HG03442 (cell line): ENCODE results near the gene PCSK7.

ENCODE experiments used
- ATAC-seq: cut with Tn5 transposase; IDR thresholded peaks from one replicate; pipeline ENCODE4 v1.9.1; 2021; ENCODE audit warnings: mild to moderate bottlenecking, moderate library complexity; ENCODE audit not compliant: unreplicated experiment

The PCSK7 gene

DNA sequence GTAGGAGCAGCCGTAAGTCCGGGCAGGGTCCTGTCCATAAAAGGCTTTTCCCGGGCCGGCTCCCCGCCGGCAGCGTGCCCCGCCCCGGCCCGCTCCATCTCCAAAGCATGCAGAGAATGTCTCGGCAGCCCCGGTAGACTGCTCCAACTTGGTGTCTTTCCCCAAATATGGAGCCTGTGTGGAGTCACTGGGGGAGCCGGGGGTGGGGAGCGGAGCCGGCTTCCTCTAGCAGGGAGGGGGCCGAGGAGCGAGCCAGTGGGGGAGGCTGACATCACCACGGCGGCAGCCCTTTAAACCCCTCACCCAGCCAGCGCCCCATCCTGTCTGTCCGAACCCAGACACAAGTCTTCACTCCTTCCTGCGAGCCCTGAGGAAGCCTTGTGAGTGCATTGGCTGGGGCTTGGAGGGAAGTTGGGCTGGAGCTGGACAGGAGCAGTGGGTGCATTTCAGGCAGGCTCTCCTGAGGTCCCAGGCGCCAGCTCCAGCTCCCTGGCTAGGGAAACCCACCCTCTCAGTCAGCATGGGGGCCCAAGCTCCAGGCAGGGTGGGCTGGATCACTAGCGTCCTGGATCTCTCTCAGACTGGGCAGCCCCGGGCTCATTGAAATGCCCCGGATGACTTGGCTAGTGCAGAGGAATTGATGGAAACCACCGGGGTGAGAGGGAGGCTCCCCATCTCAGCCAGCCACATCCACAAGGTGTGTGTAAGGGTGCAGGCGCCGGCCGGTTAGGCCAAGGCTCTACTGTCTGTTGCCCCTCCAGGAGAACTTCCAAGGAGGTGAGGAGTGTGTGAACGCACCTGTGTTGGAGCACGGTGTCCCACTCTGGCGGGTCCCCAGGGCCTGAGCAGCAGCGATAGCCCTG is 32.6 kb downstream of the PCSK7 start, which contains the start of gene TAGLN:
Gene TAGLN, plus strand, starts transcription at position 318 of the 863 bp plus-strand sequence. CDS start 3,644 bp downstream, outside the sequence.
- no peak for ATAC-seq

DNA sequence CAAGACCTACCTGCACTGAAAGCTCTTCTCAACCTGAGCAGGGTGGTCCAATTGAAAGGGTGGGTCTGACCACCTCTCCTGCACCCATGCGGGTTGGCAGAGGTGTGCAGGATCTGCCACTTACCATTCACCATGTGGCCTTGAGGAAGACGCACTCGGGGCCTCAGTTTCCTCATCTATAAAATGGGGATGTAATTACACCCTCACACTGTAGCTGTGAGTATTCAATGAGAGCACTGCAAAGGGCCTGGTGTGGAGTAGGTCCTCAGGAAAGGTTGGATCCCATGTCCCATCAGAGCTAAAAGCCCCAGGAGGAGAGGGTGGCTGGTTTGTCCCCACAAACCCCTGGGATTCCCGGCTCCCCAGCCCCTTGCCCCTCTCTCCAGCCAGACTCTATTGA is 33.3 kb downstream of the PCSK7 start:
- no peak for ATAC-seq

DNA sequence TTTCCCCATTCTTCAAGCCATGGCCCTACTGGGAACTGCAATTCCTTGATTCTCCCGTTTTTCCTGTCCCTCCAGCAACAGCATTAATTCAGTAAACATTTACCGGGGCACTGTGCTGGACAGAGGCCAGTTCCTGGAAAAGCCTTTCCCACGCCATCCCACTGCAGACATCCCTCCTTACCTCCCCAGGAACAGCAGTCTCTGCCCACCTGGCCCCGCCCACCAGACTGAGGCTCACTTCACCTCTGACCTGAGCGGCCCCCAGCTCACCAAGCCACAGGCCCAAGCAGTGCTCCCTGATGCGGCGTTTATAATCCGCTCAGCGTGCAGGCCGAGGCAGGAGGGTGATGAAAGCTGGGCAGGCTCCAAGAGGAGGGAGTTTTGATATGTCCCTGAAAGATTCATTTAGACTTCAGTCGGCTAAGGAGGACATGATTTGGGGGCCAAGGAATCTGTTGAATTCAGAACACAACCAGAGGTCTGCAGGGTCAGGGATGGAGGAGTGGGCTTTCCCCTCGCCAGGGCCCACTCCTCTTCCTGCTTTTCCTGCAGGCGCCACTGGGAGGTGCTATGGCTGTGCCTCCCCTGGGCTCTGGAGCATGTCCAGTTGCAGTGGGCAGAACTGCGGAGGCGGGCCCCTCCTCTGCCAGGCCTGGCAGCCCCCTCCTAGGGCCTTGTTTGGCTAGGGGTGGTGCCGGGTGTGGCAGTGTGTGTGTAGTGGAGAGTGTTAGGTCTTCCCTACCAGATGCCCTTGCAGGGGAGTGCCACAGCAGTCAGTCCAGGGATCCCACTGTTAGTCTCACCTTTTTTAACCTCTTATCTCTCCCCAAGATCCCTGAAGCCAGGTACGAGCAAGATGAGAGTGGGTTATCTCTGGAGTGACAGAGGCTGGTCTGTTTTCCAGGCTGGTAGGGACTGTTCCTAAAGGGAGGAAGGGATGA is 34.1 kb downstream of the PCSK7 start:
- ATAC-seq: no peak

DNA sequence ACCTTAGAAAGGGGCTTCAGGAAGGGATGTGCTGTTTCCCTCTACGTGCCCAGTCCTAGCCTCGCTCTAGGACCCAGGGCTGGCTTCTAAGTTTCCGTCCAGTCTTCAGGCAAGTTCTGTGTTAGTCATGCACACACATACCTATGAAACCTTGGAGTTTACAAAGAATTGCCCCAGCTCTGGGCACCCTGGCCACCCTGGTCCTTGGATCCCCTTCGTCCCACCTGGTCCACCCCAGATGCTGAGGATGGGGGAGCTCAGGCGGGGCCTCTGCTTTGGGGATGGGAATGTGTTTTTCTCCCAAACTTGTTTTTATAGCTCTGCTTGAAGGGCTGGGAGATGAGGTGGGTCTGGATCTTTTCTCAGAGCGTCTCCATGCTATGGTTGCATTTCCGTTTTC is 34.9 kb downstream of the PCSK7 start:
- no peak for ATAC-seq

DNA sequence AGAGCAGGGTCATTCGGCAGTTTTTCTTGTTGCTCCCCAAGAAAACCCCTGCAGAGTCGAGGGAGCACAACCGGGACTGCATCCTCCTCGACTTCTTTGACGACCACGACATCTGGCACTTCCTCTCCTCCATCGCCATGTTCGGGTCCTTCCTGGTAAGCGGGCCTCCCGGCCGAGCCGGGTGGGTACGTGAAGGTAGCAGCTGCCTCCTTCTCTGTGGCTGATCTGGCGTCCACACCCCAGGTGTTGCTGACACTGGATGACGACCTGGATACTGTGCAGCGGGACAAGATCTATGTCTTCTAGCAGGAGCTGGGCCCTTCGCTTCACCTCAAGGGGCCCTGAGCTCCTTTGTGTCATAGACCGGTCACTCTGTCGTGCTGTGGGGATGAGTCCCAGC is 36.1 kb downstream of the PCSK7 start:
- ATAC-seq: no peak

DNA sequence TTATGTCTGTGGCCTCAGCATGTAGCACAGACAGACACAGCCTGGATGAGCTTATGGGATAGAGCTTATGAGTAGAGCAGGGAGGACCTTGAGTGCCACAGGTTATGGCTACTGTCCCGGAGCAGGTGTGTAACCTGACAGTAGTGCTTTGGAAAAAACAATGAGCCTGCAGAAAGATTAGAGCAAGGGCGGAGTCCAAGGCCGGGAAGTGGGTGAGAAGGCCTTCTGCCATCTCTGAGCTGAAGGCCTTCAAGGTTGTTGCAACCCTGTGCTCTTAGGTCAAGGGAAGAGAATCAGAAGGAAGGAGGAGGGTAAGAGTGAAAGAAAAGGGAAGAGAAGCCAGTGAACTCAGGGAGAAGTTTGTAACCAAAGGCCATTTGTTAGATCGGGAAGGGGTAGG is 36.6 kb downstream of the PCSK7 start:
- ATAC-seq: no peak

DNA sequence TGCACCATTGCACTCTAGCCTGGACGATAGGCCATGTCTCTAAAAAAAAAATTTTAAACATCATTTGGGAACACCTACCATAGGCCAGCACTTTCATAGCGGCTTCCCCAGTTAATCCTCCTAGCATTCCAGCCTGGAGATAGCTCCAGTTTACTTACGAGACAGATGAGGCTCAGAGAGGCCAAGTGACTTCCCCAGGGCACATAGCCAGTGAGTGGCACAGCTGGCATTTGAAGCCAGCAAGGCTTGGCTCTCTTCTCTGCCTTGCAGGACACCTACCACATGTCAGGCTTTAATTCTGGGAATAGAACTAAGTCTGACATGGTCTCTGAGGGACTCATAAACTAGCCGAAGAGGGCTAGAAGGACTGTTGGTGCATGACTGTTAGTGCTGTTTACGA is 37.6 kb downstream of the PCSK7 start:
- ATAC-seq: no peak

DNA sequence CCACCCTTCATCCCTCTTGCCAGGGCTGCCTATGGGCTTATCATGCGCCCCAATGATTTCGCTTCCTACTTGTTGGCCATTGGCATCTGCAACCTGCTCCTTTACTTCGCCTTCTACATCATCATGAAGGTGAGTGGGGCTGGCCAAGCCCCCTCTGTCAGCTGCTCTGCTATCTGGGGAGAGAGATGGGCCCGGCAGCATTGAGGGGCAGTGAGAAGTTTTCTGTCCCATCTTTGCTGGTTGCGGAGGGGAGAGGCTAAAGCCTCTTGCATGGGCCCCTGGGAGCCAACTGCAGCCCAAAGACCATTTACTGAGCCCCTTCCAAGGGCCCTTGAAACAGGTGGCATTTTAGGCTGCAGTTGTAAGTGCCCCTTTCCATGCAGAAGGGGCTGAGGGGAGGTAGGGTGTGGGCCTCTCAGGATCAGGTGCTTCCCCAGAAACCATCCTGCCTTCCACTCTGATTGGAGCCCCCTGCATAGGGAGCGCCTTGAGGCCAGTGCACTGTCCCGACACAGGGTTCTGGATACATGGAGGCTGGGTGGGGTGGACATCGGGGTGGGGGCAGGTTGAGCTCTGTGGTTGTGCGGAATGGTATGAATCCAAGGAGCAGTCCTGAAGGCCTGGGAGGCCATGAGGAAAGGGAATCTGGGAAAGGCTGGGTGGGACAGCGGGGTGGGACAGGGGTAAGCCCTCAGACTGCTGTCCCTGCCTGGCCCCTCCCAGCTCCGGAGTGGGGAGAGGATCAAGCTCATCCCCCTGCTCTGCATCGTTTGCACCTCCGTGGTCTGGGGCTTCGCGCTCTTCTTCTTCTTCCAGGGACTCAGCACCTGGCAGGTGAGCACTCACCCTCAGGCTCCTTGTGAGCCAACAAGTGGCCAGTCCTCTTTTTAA is 38.5 kb downstream of the PCSK7 start:
- ATAC-seq: no peak

DNA sequence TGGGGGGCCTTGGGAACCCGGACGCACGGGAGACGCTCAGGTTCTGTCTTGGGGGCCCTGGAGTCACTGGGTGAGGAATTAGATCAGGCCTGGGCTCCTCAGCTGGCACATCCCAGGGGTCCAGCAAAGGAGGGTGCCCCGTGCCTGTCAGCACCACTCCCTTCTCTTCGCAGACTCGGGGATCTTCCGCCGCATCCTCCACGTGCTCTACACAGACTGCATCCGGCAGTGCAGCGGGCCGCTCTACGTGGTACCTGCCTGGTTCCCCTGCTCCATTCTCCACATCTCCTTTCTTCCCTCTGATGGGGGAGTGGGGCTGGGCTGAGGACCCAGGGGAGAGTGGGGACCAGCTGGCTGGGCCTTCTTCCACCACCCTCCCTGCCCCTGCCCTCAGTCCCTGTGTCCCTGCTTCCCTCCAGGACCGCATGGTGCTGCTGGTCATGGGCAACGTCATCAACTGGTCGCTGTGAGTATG is 39.4 kb downstream of the PCSK7 start:
- no peak for ATAC-seq

DNA sequence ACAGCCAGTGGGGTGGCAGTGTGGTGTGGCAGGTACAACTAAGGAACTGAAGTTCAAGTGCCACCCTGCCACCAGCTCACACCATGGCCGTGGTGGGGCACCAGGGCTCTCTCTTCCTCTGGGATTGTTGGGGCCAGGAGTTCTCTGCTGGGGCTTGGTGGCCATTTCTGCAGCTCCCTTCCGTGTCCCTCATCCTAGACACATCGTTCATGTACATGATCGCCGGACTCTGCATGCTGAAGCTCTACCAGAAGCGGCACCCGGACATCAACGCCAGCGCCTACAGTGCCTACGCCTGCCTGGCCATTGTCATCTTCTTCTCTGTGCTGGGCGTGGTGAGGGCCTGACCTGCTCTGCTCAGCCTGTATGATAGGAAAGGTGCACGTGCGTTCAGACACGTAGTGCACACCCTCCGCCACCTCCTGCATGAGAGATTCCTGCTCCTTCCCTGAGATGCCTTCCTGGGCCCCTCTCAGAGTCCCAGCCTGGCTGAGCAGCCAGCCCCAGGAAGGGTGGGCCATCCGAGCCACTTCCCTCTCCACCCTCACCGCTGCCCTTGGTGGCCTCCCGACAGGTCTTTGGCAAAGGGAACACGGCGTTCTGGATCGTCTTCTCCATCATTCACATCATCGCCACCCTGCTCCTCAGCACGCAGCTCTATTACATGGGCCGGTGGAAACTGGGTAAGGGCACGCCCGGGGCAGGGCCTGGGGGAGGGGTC is 40.0 kb downstream of the PCSK7 start:
- ATAC-seq: no peak

DNA sequence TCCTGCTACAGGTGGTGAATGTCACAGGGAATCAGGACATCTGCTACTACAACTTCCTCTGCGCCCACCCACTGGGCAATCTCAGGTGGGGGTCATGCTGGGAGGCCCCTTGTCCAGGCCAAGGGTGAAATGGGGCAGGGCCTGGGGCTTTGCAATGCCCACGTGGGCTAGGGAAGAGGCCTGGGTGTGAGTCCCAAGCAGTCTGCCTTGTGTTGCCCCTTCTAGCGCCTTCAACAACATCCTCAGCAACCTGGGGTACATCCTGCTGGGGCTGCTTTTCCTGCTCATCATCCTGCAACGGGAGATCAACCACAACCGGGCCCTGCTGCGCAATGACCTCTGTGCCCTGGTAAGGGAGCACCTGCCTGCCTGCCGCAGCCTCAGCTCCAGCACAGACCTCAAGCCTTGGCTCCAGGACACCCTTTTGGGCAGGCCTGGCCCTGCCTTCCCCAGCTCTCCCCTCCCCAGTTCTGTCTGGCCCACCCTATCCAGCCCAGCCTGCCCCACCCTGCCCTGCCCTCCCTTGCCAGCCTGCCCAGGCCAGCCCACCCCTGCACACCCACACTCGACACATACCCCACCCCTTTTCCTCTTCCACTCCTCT is 41.8 kb downstream of the PCSK7 start:
- no peak for ATAC-seq

DNA sequence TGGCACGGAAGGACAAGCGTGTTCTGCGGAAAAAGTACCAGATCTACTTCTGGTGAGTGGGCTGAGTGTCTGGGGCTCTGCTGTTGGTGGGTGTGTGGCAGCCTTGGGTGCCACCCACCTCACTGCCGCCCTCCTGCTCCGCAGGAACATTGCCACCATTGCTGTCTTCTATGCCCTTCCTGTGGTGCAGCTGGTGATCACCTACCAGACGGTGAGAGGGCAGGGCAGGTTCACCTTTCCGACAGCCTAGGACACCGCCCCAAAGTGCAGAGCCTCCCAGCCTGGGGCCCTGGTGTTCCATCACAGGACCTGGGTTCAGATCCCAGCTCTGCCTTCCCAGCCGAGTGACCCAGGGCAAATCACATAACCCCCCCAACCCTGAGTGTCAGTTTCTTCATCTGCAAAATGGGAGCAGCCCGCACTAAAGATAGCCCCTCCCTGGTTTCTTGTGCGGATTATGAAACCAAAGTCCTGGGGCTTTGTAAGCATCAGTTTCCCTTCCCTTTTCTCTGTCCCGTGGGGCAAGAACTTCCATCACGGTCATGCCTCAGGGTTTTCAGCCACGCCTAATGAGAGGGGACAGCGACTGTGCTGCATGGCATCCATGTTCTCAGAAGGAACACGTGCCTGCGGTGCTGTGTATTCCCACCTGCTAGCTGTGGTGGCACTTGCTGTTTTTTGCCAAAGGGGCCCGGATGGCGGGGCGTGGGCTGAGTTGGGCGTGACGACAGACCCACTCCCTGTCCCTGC is 42.5 kb downstream of the PCSK7 start:
- peak; percentile 56 for ATAC-seq

DNA sequence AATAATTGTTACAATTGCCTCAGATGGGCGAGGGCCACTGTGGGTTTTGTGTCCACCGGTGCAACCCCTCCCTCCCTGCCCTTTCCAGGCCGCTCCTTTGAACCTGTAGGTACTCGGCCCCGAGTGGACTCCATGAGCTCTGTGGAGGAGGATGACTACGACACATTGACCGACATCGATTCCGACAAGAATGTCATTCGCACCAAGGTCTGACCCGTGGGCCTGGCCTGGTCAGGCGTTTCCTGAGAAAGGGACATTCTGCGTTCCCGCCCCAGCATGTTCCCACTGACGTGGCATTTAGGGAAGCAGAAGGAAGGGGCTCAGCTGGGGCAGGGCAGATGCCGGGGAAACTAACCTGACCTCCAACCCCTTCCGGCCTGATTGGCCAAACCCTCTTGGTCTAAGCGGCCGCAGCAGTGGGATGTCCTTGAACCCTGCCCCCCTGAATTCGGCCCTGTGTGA is 43.2 kb downstream of the PCSK7 start:
- no peak for ATAC-seq

DNA sequence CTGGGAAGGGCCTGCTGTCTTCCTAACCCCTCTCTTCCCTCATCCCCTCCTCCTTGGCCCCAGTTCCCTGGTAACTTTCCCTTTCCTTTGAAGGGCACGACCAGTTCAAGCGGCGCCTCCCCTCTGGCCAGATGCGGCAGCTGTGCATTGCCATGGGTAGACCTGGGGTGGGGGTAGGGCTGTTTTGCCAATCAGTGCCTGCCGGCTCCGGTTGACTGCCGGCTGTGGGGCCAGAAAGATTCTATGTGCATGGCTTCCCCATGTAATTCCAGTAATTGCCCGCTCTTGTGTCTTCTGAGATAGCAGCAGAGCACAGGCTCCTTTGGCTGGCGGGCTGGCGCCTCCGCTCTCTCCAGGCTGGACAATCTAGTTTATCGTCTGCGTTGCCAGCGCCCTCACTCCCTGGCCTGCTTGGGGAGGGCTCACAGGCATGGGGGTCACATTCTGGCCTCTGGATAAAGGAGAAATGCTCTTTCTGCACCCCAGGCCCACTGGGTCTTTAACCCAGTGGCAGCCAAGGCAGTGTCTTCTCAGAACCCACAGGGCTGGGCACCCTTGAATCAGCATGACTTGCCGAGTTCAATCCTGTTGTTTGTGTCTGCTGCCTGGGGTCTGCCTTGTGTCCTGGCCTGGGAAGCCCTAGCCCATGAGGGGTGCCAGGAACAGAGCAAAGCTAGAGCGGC is 43.9 kb downstream of the PCSK7 start:
- no peak for ATAC-seq

DNA sequence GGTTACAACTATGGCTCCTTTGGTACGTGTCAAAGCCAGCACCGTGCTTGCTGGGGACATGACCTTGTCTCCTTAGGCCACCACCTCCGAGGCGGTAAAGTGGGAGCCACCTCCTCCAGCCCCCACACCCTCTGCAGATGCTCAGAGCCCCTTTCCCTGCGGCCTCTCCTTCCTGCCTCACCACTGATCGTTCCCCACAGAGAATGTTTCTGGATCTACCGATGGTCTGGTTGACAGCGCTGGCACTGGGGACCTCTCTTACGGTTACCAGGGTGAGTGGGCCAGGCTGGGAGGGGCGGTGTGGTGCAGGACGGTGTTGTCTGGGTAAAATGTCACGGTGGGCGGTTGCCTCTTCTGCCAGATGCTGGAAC is 44.5 kb downstream of the PCSK7 start:
- ATAC-seq: no peak

DNA sequence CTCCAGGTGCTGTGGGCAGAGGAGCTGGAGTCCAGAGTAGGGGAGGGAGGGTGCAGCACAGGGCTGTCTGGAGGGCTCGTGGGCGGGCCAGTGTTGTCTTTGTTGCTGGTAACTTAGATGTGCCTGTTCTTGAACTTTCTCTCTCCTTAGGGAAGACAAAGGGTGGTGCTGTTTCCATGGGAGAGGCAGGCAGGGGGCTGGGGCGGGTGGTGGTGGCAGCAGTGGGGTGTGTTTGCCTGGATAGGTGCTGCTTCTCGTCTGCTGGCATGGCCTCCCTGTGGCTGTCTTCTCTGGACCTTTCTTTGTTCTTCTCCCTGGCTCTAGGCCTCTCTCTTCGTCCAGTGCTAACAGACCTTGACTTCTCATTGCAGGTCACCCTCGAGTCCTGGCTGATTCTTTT is 44.9 kb downstream of the PCSK7 start:
- ATAC-seq: no peak

DNA sequence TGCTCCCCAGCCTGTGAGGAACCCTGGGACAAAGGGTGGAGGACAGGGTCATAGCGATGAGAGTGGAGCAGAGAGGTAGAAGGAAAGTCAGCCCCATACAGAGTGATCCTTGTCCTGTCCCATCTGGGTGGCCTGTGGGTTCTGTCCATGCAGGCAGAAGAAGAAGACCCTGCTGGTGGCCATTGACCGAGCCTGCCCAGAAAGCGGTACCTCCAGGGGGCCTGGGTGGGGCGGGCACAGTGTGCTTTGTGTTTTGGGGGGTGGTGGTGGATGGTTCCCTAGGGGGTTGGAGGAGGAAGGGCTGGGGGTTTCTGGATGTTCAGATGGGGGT is 45.5 kb downstream of the PCSK7 start:
- ATAC-seq: no peak

DNA sequence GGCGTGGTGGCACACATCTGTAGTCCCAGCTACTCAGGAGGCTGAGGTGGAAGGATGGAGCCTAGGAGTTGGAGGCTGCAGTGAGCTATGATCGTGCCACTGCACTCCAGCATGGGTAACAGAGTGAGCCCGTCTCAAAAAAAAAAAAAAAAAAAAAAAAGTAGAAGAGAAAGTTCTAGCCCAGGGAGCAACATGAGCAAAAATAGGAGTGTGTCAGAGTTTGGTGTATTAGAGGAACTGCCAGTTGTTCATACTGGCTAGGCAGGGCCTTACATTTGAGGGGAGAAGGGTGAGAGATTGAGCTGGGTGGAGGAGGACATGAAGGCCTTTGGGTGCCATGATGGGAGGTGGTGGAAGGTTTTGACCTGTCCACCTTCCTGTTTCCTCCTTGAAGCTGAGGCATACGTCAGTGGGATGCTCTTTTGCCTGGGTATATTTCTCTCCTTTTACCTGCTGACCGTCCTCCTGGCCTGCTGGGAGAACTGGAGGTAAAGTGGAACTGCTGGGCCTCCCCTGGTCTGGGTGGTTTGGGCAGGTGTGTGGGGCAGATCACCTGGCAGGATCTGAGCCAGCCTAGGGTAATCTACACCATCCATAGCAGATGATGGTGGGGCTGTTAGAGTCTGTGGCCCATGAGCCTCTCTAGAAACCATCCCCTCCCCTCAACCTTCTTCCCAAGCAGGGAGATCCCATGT is 46.0 kb downstream of the PCSK7 start:
- no peak for ATAC-seq
